NCI-H1092 treated with DMSO at 0.1 percent for 48 hours (cell line): Measurements from ENCODE around the gene PCSK6.
"Not testable (repeated sequence)": the region's sequence is repeated elsewhere in the genome, so short reads cannot be mapped to it uniquely, and the experiment has no call there.

Source experiments
- DNase-seq: peaks from one replicate; lab custom pipeline; 2025; lab: John Stamatoyannopoulos, UW

PCSK6 gene

GRCh38 chr15:101461097-101461496 lies 28.4 kb downstream of the PCSK6 start:
- DNase-seq, result no peak

- no peak for DNase-seq
Measured at GRCh38 chr15:101459579-101460300, 29.8 kb downstream of the PCSK6 start.

DNA sequence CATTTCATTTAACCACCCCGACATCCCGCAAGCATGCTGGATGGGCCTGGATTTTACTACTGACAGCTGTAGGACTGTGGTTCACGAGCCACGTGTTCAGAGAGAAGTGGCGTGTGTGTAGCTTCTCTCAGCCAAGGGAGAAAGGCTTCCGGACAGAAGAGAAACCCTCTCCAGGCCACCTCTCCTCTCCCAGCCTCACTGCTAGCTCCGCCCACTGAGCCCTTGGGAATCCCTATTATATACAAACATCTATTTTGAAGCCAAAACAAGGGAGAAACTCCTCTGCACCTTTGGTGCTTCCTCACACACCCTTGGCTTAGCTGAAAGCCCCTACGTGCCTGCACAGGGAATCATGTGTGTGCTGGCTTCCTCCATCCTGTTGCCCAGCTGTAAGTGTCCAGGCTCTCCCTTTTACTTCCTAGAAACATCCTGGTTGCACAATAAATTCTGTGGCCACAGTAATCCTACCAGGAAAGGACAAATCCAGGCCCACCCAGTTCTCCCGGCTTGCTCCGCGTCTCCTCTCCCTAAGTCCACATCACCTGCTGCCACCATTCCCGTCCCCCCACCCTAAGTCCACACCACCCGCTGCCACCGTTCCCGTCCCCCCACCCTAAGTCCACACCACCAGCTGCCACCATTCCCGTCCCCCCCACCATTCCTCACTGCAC lies 30.5 kb downstream of the PCSK6 start:
- DNase-seq, result no peak

GRCh38 chr15:101458158-101458900 lies 31.2 kb downstream of the PCSK6 start:
- DNase-seq, result no peak

DNA sequence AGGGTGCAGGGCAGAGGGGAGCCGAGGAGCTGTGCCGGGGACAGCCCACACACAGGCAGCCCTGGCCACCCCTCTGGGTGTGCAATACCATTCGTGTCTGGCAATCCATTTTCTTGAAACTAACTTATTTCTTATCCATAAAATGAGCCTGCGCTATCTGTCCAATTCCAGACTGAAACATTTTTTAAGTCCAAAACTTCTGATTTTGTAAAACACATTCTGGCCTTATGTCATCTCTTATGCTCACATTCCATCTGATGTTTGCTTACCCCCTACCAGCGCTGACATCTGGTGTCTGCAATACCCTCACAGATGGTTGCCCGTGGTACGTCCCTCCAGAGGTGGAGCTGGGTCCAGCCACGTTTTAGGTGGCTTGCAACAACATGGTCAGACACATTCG lies 31.8 kb downstream of the PCSK6 start:
- DNase-seq, result no peak

- DNase-seq, result no peak
Measured at GRCh38 chr15:101456057-101456739, 33.3 kb downstream of the PCSK6 start.

- no peak for DNase-seq
Measured at GRCh38 chr15:101455291-101456025, 34.0 kb downstream of the PCSK6 start.

DNA sequence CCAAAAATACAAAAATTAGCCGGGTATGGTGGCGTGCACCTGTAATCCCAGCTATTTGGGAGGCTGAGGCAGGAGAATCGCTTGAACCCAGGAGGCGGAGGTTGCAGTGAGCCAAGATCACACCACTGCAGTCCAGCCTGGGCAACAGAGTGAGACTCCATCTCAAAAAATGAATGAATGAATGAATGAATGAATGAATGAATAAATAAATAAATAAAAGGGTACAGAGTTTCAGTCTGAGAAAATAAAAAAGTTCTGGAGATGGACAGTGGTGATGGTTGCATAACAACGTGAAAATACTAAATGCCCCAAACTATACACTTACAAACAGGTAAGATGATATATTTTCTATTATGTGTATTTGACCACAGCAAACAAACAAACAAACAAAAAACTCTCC lies 34.7 kb downstream of the PCSK6 start:
- not testable (repeated sequence) for DNase-seq

DNA sequence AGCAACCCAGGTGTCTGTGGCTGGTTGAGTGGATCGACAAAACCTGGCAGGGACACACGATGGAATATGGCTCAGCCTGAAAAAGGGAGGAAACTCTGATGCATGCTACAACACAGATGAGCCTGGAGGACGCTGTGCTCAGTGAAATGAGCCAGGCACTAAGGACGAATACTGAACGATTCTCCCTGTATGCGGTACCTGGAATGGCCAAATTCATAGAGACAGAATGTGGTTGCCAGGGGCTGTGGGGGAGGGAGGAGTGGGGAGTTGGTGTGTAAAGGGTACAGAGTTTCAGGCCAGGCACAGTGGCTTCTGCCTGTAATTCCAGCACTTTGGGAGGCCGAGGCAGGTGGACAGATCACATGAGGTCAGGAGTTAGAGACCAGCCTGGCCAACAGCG lies 35.1 kb downstream of the PCSK6 start:
- DNase-seq, result no peak

GRCh38 chr15:101453123-101454120 lies 36.1 kb downstream of the PCSK6 start:
- no peak for DNase-seq

- no peak for DNase-seq
Measured at GRCh38 chr15:101452572-101452971, 36.9 kb downstream of the PCSK6 start.

DNA sequence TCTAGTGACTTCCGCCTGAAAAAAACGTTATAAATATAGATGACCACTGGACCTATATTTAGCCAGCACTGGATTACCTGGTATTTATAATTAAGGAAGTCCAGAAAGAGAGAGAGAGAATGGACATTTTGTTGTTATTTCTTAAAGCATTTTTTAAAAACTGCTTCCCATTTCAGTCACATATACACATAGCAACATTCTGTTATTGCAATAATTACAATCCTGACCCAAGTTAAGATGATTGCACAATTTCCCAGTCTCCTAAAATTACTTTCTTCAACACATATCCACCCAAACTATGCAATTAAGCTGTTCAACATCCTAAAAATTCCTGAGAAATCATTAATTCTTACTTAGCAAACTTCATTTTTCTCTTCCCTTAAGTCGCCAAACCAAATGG lies 37.7 kb downstream of the PCSK6 start:
- DNase-seq, result no peak

GRCh38 chr15:101451266-101451799 lies 38.2 kb downstream of the PCSK6 start:
- no peak for DNase-seq

GRCh38 chr15:101450403-101451265 lies 38.9 kb downstream of the PCSK6 start:
- no peak for DNase-seq

- DNase-seq, result no peak
Measured at GRCh38 chr15:101449471-101450402, 39.8 kb downstream of the PCSK6 start.

GRCh38 chr15:101448336-101448735 lies 41.2 kb downstream of the PCSK6 start:
- no peak for DNase-seq

GRCh38 chr15:101447561-101448071 lies 41.9 kb downstream of the PCSK6 start:
- no peak for DNase-seq

DNA sequence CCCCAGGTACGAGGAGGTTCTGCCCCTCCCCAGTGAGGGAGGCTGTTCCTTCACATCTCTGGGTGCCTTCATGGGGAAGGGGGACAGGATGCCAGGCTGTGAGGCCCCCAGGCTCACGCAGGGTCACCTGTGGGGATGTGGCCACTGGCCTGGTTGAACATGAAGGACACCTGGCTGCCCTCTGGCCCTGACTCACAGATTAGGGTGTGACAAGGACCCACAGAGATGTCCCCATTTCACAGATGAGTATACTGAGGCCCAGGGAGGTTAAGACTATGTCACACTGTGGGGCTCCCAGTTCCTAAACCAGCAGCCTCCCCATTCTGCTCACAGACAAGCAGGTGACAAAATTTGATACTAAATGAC lies 42.4 kb downstream of the PCSK6 start:
- no peak for DNase-seq
